Measurements from ENCODE around the gene UFSP2. TPM values are rescaled to one million over a fixed set of nuclear protein-coding genes. Genes with fewer than 3 reads are reported as not detected.

The UFSP2 gene
- total RNA-seq, 4 donors from 2014 or later = 36.3 to 56.5 (median 40.1) TPM

GRCh38 chr4:185465707-185466106 lies 39.9 kb upstream of the UFSP2 start:
- intact Hi-C loops (cut with DNase I; ENCODE audit: low total_unique reads) (no loop called here), in situ Hi-C loops (cut with MboI; ENCODE audit: low sequenced_read_pairs in 4 of 4) (loop anchor here in 2 of 4 donors (25.0 kb wide), 1 partner anchor 572 kb away; no protein-coding TSS in a partner anchor)
- Histone ChIP-seq H3K4me1 (no peaks in the 10 kb centered on the region), H3K4me3 (no peak overlapping the region), H3K9me3 (no peaks in the 10 kb centered on the region), H3K27ac (no peak overlapping the region), H3K36me3 (no peaks in the 10 kb centered on the region), H3K27me3 (no peaks in the 10 kb centered on the region)
- DNase-seq = no peak
- TF ChIP-seq POLR2A (IDR thresholded peaks at IDR 0.05) (no peak), CTCF (IDR thresholded peaks at IDR 0.05 in 4 of 5, conservative IDR thresholded peaks at IDR 0.05 in 1 of 5) (no peak)
- no peak for ATAC-seq

GRCh38 chr4:185464887-185465286 lies 39.1 kb upstream of the UFSP2 start:
- Histone ChIP-seq H3K27me3 (no peaks in the 10 kb centered on the region), H3K4me3 (no peak overlapping the region), H3K4me1 (no peaks in the 10 kb centered on the region), H3K9me3 (no peaks in the 10 kb centered on the region), H3K27ac (no peak overlapping the region), H3K36me3 (no peaks in the 10 kb centered on the region)
- intact Hi-C loops (cut with DNase I; ENCODE audit: low total_unique reads) = no loop called here
- in situ Hi-C loops (cut with MboI; ENCODE audit: low sequenced_read_pairs in 4 of 4) = loop anchor here in 2 of 4 donors (25.0 kb wide), 1 partner anchor 572 kb away; no protein-coding TSS in a partner anchor
- TF ChIP-seq CTCF (IDR thresholded peaks at IDR 0.05 in 4 of 5, conservative IDR thresholded peaks at IDR 0.05 in 1 of 5) = no peak
- no peak for DNase-seq
- ATAC-seq = no peak

GRCh38 chr4:185464183-185464582 lies 38.4 kb upstream of the UFSP2 start:
- in situ Hi-C loops (cut with MboI; ENCODE audit: low sequenced_read_pairs in 4 of 4) (loop anchor here in 2 of 4 donors (25.0 kb wide), 1 partner anchor 573 kb away; no protein-coding TSS in a partner anchor), intact Hi-C loops (cut with DNase I; ENCODE audit: low total_unique reads) (no loop called here)
- DNase-seq (no peak), ATAC-seq (no peak)
- no peak for TF ChIP-seq CTCF (IDR thresholded peaks at IDR 0.05 in 4 of 5, conservative IDR thresholded peaks at IDR 0.05 in 1 of 5)
- TF ChIP-seq POLR2A (IDR thresholded peaks at IDR 0.05) = no peak
- Histone ChIP-seq H3K9me3 (no peaks in the 10 kb centered on the region), H3K4me1 (no peaks in the 10 kb centered on the region), H3K27ac (no peak overlapping the region), H3K4me3 (no peak overlapping the region), H3K27me3 (no peaks in the 10 kb centered on the region), H3K36me3 (no peaks in the 10 kb centered on the region)

GRCh38 chr4:185463541-185463940 lies 37.8 kb upstream of the UFSP2 start:
- DNase-seq (no peak), ATAC-seq (no peak)
- in situ Hi-C loops (cut with MboI; ENCODE audit: low sequenced_read_pairs in 4 of 4) (loop anchor here in 2 of 4 donors (25.0 kb wide), 1 partner anchor 574 kb away; no protein-coding TSS in a partner anchor), intact Hi-C loops (cut with DNase I; ENCODE audit: low total_unique reads) (no loop called here)
- Histone ChIP-seq H3K9me3 (no peaks in the 10 kb centered on the region), H3K36me3 (no peaks in the 10 kb centered on the region), H3K27ac (no peak overlapping the region), H3K4me1 (no peaks in the 10 kb centered on the region), H3K4me3 (no peak overlapping the region), H3K27me3 (no peaks in the 10 kb centered on the region)
- TF ChIP-seq CTCF (IDR thresholded peaks at IDR 0.05 in 4 of 5, conservative IDR thresholded peaks at IDR 0.05 in 1 of 5) = no peak
- no peak for TF ChIP-seq POLR2A (IDR thresholded peaks at IDR 0.05)

- no peak overlapping the region for H3K27ac ChIP-seq
- ATAC-seq = no peak
- H3K4me1 ChIP-seq = peaks cover 6 to 8% of the 10 kb centered on the region in 2 donors
- no peaks in the 10 kb centered on the region for H3K27me3 ChIP-seq
- no peak for TF ChIP-seq CTCF (IDR thresholded peaks at IDR 0.05 in 4 of 5, conservative IDR thresholded peaks at IDR 0.05 in 1 of 5)
- no peak for TF ChIP-seq POLR2A (IDR thresholded peaks at IDR 0.05)
- in situ Hi-C loops (cut with MboI; ENCODE audit: low sequenced_read_pairs in 4 of 4) (loop anchor here in 2 of 4 donors (25.0 kb wide), 1 partner anchor 576 kb away; no protein-coding TSS in a partner anchor), intact Hi-C loops (cut with DNase I; ENCODE audit: low total_unique reads) (no loop called here)
- DNase-seq = no peak
- H3K4me3 ChIP-seq = no peak overlapping the region
- H3K36me3 ChIP-seq = no peaks in the 10 kb centered on the region
- no peaks in the 10 kb centered on the region for H3K9me3 ChIP-seq
These were observed 35.8 kb upstream of the UFSP2 start for GRCh38 chr4:185461565-185461964.

Measured in gastrocnemius medialis (tissue), 4 donors.